SU-DHL-6 (cell line): ENCODE results near the gene DCLK1.

Source experiments
- CTCF ChIP-seq: fragments of 200-600 bp; sonication (generic); IDR thresholded peaks from one replicate; pipeline ENCODE4 v1.5.1; 2017; ENCODE audit warnings: antibody characterized with exemption, mild to moderate bottlenecking, low read length, moderate library complexity; ENCODE audit not compliant: insufficient read depth, poor library complexity, severe bottlenecking
- EZH2phosphoT487 ChIP-seq: fragments of 200-600 bp; sonication (generic), shearing (Covaris generic); conservative IDR thresholded peaks from 2 replicates; pipeline ENCODE4 v1.6.1; 2018; ENCODE audit warnings: mild to moderate bottlenecking, antibody characterized with exemption, low read length, moderate library complexity, mixed read lengths

GRCh38 chr13:36059321-36059720 is 71.9 kb downstream of the DCLK1 start:
- TF ChIP-seq CTCF (no peak), EZH2phosphoT487 (no peak)
